Activated CD4-positive, alpha-beta T cell treated with anti-CD3 and anti-CD28 coated beads for 1 hour (primary cell): ENCODE measurements around the gene IDUA.
"Not testable (repeated sequence)": the region's sequence is repeated elsewhere in the genome, so short reads cannot be mapped to it uniquely, and the experiment has no call there.

Experiments
- DNase-seq: peaks from one replicate; pipeline ENCODE4 v3.0.0-alpha.2; 2020

IDUA gene

DNA sequence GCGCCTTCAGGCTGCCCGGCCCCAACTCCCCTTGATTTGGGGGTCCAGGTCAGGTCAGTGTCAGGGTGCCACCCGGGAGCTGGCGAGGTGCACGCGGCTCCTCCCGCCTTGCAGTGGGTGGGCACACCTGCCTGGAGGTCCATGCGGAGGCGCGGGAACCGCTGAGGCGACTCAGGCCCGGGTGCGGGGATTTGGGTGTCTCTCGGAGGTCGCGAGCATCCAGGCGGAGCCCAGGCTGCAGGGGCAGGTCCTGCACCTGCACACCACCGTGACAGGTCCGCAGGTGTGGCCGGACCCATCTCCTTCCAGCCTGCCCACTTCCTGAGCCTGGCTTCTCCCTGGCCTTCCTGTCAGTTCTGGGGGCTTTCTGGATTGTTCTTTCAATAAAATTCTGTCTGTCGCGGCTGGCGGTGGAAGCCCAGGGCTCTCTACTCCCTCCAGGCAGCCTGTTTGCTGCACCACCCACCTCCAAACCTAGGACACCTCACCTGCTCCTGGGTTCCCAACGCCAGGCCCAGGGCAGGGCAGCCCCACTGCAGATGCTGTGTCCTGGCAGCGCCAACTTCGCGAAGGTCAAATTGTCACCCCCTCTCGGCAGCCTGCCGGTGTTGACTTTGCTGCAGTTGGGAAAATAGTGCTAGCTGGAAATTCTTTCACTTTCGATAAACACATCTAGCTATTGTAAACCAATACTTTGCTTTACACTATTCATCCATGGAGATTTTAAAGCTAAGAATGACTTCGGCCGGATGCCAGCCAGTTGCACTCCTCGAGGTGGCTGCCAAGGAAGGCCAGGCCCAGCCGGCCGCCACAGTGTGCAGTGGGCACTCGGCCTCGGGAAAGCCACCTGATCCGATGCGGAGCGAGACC, 60.5 kb downstream of the IDUA start:
- DNase-seq: no peak

DNA sequence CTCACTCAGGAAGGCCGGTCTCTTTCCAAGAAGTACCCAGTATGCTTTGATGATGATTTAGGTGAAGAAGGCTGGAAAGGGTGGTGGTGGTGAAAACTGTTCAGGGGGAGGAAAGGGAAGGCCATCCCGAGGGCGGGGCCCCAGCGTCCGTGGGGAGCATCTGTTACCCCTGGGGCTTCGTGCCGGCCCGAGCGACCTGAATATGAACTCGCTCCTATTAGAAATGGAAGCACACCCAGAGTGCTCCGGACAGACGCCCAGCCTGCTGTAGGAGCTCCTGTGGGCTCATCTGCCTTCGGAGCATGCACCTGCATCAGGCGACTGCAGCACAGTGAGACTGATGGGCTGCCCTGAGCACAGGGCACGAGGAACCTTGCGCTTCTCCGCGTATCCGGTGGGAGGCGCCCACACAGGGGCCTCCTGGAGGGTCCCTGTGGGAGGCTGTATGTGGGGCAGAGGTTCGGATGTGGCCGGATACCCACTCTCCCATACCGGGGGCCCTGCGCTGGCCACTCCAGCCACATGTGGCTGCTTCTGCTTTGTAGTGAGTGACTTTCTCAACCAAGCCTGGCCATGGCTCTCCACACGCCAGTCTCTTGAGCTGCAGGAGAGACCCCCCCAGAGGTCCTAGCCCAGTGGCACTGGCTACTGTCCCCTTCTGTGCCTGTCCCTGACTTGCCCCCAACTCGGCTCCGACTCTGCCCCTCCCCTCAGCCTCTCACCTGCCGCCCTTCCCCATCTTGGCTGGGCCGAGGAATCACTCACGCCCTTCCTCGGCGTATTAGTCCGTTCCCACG, 61.3 kb downstream of the IDUA start:
- DNase-seq: no peak

DNA sequence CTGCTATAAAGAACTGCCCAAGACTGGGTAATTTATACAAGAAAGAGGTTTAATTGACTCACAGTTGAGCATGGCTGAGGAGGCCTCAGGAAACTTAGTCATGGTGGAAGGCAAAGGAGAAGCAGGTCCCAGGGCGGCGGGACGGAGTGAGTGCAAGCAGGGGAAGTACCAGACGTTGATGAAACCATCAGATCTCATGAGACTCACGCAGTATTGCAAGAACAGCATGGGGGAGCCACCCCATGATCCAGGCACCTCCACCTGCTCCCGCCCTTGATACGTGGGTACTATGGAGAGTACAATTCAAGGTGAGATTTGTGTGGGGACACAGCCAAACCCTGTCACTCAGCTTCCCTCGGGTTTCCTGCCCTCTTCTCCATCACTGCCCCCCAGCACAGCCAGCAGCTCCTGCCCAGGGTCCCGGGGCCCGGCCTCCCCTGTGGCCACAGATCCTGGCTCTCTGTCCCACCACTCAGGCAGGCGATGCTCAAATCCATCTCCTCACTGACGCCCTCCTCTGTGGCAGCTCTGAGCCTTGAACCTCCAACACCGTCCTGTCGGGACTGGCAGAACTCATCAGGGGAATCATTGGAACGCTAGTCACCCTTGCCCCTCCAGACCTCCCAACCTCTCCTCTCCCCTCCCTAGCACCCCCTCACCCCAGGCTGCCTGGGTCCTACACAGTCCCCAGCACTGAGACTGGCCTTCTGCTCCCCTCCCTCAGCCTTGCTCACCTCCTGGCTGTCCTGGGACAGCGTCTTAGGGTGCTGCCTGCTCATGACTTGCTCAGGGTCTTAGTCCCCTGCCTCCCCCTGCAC, 62.1 kb downstream of the IDUA start:
- DNase-seq: no peak

- no peak for DNase-seq
These were observed 62.7 kb downstream of the IDUA start for GRCh38 chr4:1049591-1049905.

- no peak for DNase-seq
These were observed 63.8 kb downstream of the IDUA start for GRCh38 chr4:1050486-1051213.

GRCh38 chr4:1051472-1051871, 64.6 kb downstream of the IDUA start:
- no peak for DNase-seq

- no peak for DNase-seq
These were observed 65.4 kb downstream of the IDUA start for GRCh38 chr4:1052231-1052671.

- no peak for DNase-seq
These were observed 66.3 kb downstream of the IDUA start for GRCh38 chr4:1053080-1053661.

GRCh38 chr4:1053891-1054290, 67.0 kb downstream of the IDUA start:
- not testable (repeated sequence) for DNase-seq
